Astrocyte (in vitro differentiated cells and primary cell): Measurements from ENCODE around the gene MTURN. TPM values are rescaled to one million over a fixed set of nuclear protein-coding genes. Genes with fewer than 3 reads are reported as not detected.

Source experiments
- DNase-seq: peaks from one replicate; pipeline ENCODE4 v3.0.0-alpha.2; 2010; ENCODE audit warnings: low read depth
- FAIRE-seq: peaks from 2 replicates; lab custom pipeline; 2011; peaks lifted over from hg19 to GRCh38; lab: Jason Lieb, UNC
- H2AFZ ChIP-seq: 2 replicates; pipeline ENCODE4 v1.6.0; 2012; ENCODE audit warnings: low read depth, low read length, inconsistent platforms
- H3K27ac ChIP-seq: 2 replicates; pipeline ENCODE4 v1.5.1; 2011; ENCODE audit warnings: low read depth, low read length, inconsistent platforms
- H3K27me3 ChIP-seq: 2 replicates; pipeline ENCODE4 v1.6.0; 2011; ENCODE audit warnings: low read length, inconsistent platforms; ENCODE audit not compliant: insufficient read depth
- H3K36me3 ChIP-seq: 2 replicates; pipeline ENCODE4 v1.5.1; 2011; ENCODE audit warnings: low read length, inconsistent platforms; ENCODE audit not compliant: insufficient read depth
- H3K4me1 ChIP-seq: 2 replicates; pipeline ENCODE4 v1.5.1; 2011; ENCODE audit warnings: low read length, inconsistent platforms; ENCODE audit not compliant: insufficient read depth
- H3K4me2 ChIP-seq: 2 replicates; pipeline ENCODE4 v1.6.0; 2012; ENCODE audit warnings: low read length, inconsistent platforms
- H3K4me3 ChIP-seq: 2 replicates; pipeline ENCODE4 v1.5.1; 2011; ENCODE audit warnings: low read depth, mild to moderate bottlenecking, low read length, inconsistent platforms; ENCODE audit not compliant: insufficient read depth
- H3K79me2 ChIP-seq: 2 replicates; pipeline ENCODE4 v1.6.0; 2012; ENCODE audit warnings: mild to moderate bottlenecking, low read length, inconsistent platforms; ENCODE audit not compliant: insufficient read depth
- H3K9ac ChIP-seq: 2 replicates; pipeline ENCODE4 v1.6.0; 2012; ENCODE audit warnings: mild to moderate bottlenecking, low read length, inconsistent platforms
- H3K9me3 ChIP-seq: 2 replicates; pipeline ENCODE4 v1.5.1; 2012; ENCODE audit warnings: low read depth, mild to moderate bottlenecking, low read length, inconsistent platforms; ENCODE audit not compliant: insufficient read depth
- H4K20me1 ChIP-seq: 2 replicates; pipeline ENCODE4 v1.6.0; 2012; ENCODE audit warnings: low read length, inconsistent platforms; ENCODE audit not compliant: insufficient read depth
- H3K27ac Mint-ChIP-seq: one replicate; pipeline ENCODE4 v1.8.0; 2021; ENCODE audit warnings: mild to moderate bottlenecking, mixed read lengths; ENCODE audit not compliant: unreplicated experiment
- H3K27me3 Mint-ChIP-seq: one replicate; pipeline ENCODE4 v1.8.0; 2021; ENCODE audit warnings: low read depth, mixed read lengths; ENCODE audit not compliant: unreplicated experiment
- H3K36me3 Mint-ChIP-seq: one replicate; pipeline ENCODE4 v1.8.0; 2021; ENCODE audit warnings: low read depth, mixed read lengths; ENCODE audit not compliant: unreplicated experiment
- H3K4me1 Mint-ChIP-seq: one replicate; pipeline ENCODE4 v1.8.0; 2021; ENCODE audit warnings: low read depth, mixed read lengths; ENCODE audit not compliant: unreplicated experiment
- H3K4me3 Mint-ChIP-seq: one replicate; pipeline ENCODE4 v1.8.0; 2021; ENCODE audit warnings: mild to moderate bottlenecking, moderate library complexity, mixed read lengths; ENCODE audit not compliant: unreplicated experiment
- H3K9me3 Mint-ChIP-seq: one replicate; pipeline ENCODE4 v1.8.0; 2021; ENCODE audit warnings: mild to moderate bottlenecking, mixed read lengths; ENCODE audit not compliant: unreplicated experiment
- CTCF ChIP-seq: IDR thresholded peaks from 2 replicates; pipeline ENCODE4 v1.5.1; 2011; ENCODE audit warnings: low read depth, mild to moderate bottlenecking, inconsistent platforms, low read length, moderate library complexity; ENCODE audit not compliant: insufficient read depth
- EZH2 ChIP-seq: IDR thresholded peaks from 2 replicates; pipeline ENCODE4 v1.6.1; 2012; ENCODE audit warnings: mild to moderate bottlenecking, low read length, inconsistent platforms; ENCODE audit not compliant: insufficient read depth
- total RNA-seq: library from RNA; stranded (reverse); gene quantifications from 2 replicates; pipeline ENCODE4 v1.2.1, GENCODE V29; 2021

The MTURN gene
- total RNA-seq, 1 donor from 2014 or later, result 9.3 TPM

- H3K27me3 ChIP-seq, result no peaks in the 10 kb centered on the region
- no peaks in the 10 kb centered on the region for H3K9me3 ChIP-seq
- H3K9ac ChIP-seq, result no peak overlapping the region
- Mint-ChIP-seq H3K9me3 (no peaks in the 10 kb centered on the region), H3K27ac (no peak overlapping the region), H3K4me1 (peaks cover 14% of the 10 kb centered on the region), H3K27me3 (no peaks in the 10 kb centered on the region), H3K36me3 (peaks cover 4% of the 10 kb centered on the region), H3K4me3 (no peak overlapping the region)
- no peaks in the 10 kb centered on the region for H3K79me2 ChIP-seq
- FAIRE-seq (no peak), DNase-seq (no peak)
- no peak overlapping the region for H2AFZ ChIP-seq
- no peaks in the 10 kb centered on the region for H4K20me1 ChIP-seq
- H3K4me2 ChIP-seq, result no peak overlapping the region
- no peak overlapping the region for H3K27ac ChIP-seq
- no peak overlapping the region for H3K4me3 ChIP-seq
- TF ChIP-seq EZH2 (no peak), CTCF (no peak)
- peaks cover 3% of the 10 kb centered on the region for H3K36me3 ChIP-seq
- H3K4me1 ChIP-seq, result peaks cover 6% of the 10 kb centered on the region
Measured at GRCh38 chr7:30157204-30157603, 22.4 kb downstream of the MTURN start.

GRCh38 chr7:30159163-30159562, 24.4 kb downstream of the MTURN start:
- no peak for FAIRE-seq

More at GRCh38 chr7:30159163-30159562, 24.4 kb downstream of the MTURN start:
- Histone ChIP-seq H3K9ac (no peak overlapping the region), H2AFZ (no peak overlapping the region), H3K27ac (no peak overlapping the region), H3K4me1 (peaks cover 23% of the 10 kb centered on the region), H3K79me2 (no peaks in the 10 kb centered on the region), H3K4me2 (no peak overlapping the region), H3K27me3 (no peaks in the 10 kb centered on the region), H4K20me1 (no peaks in the 10 kb centered on the region), H3K36me3 (peaks cover 3% of the 10 kb centered on the region), H3K4me3 (no peak overlapping the region), H3K9me3 (no peaks in the 10 kb centered on the region)
- no peaks in the 10 kb centered on the region for H3K9me3 Mint-ChIP-seq
- TF ChIP-seq CTCF (no peak), EZH2 (no peak)
- no peak overlapping the region for H3K27ac Mint-ChIP-seq
- peaks cover 29% of the 10 kb centered on the region for H3K4me1 Mint-ChIP-seq
- no peaks in the 10 kb centered on the region for H3K27me3 Mint-ChIP-seq
- H3K36me3 Mint-ChIP-seq, result peaks cover 3% of the 10 kb centered on the region
- DNase-seq, result no peak
- H3K4me3 Mint-ChIP-seq, result no peak overlapping the region
